Measurements from ENCODE around the gene NPAS3.

Gene NPAS3

GRCh38 chr14:32950584-32950983 is 11.9 kb downstream of the NPAS3 start:
- no peak overlapping the region for H3K4me3 ChIP-seq (ENCODE audit: control insufficient read depth, low read depth, low read length)
- no peak for TF ChIP-seq CTCF (conservative IDR thresholded peaks at IDR 0.05; ENCODE audit: control insufficient read depth, insufficient read depth, low read depth, low read length)
- no peak for DNase-seq (ENCODE audit: low read depth)

GRCh38 chr14:32967421-32967820 is 28.7 kb downstream of the NPAS3 start:
- H3K4me3 ChIP-seq (ENCODE audit: control insufficient read depth, low read depth, low read length) = no peak overlapping the region
- no peak for TF ChIP-seq CTCF (conservative IDR thresholded peaks at IDR 0.05; ENCODE audit: control insufficient read depth, insufficient read depth, low read depth, low read length)
- DNase-seq (ENCODE audit: low read depth) = no peak

GRCh38 chr14:32968972-32969544 is 30.4 kb downstream of the NPAS3 start:
- no peak overlapping the region for H3K4me3 ChIP-seq (ENCODE audit: control insufficient read depth, low read depth, low read length)
- TF ChIP-seq CTCF (conservative IDR thresholded peaks at IDR 0.05; ENCODE audit: control insufficient read depth, insufficient read depth, low read depth, low read length) = no peak
- no peak for DNase-seq (ENCODE audit: low read depth)

GRCh38 chr14:32977913-32978312 is 39.2 kb downstream of the NPAS3 start:
- no peak for DNase-seq (ENCODE audit: low read depth)
- no peak for TF ChIP-seq CTCF (conservative IDR thresholded peaks at IDR 0.05; ENCODE audit: control insufficient read depth, insufficient read depth, low read depth, low read length)
- H3K4me3 ChIP-seq (ENCODE audit: control insufficient read depth, low read depth, low read length) = no peak overlapping the region

GRCh38 chr14:32978691-32979255 is 40.1 kb downstream of the NPAS3 start:
- no peak for TF ChIP-seq CTCF (conservative IDR thresholded peaks at IDR 0.05; ENCODE audit: control insufficient read depth, insufficient read depth, low read depth, low read length)
- DNase-seq (ENCODE audit: low read depth) = no peak
- H3K4me3 ChIP-seq (ENCODE audit: control insufficient read depth, low read depth, low read length) = no peak overlapping the region

GRCh38 chr14:32980178-32980901 is 41.7 kb downstream of the NPAS3 start:
- DNase-seq (ENCODE audit: low read depth) = no peak
- TF ChIP-seq CTCF (conservative IDR thresholded peaks at IDR 0.05; ENCODE audit: control insufficient read depth, insufficient read depth, low read depth, low read length) = no peak

More at GRCh38 chr14:32980178-32980901, 41.7 kb downstream of the NPAS3 start:
- no peak overlapping the region for H3K4me3 ChIP-seq (ENCODE audit: control insufficient read depth, low read depth, low read length)

Data from fibroblast of mammary gland (primary cell).